ENCODE data around the gene FABP7. TPM values are rescaled to one million over a fixed set of nuclear protein-coding genes. Genes with fewer than 3 reads are reported as not detected.

Gene FABP7
- total RNA-seq, 2 donors from 2014 or later = not detected

DNA sequence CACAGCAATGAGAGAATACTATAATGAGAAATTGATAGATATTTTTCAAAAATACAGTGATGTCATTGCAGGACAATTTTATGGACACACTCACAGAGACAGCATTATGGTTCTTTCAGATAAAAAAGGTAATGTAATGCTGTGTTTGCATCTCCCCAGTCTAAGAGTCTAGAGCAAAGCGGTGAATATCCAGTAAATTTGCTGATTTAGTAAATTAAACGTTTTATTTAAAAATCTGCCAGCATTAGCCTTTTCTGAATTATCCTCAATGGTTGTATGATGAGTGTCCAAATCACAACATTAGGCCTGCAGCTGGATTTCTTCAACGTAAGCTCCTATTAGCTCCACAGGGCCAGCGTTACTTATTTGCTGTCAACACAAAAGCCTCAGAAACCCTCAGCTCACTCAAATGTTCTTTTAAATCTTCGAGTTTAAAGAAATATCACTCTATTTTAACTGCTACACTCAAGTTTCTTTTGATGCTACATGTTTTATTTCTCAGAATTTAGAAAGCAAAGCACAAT, 25.5 kb downstream of the FABP7 start:
- no peaks in the 10 kb centered on the region for H3K9me3 Mint-ChIP-seq
- no peak overlapping the region for H3K27ac Mint-ChIP-seq
- ATAC-seq = no peak
- no peaks in the 10 kb centered on the region for H3K36me3 Mint-ChIP-seq
- DNase-seq (ENCODE audit: low spot score in 2 of 2) = no peak

GRCh38 chr6:122806291-122806690, 26.8 kb downstream of the FABP7 start:
- no peaks in the 10 kb centered on the region for H3K36me3 Mint-ChIP-seq
- DNase-seq (ENCODE audit: low spot score in 2 of 2) = no peak
- no peak overlapping the region for H3K27ac Mint-ChIP-seq
- ATAC-seq = no peak
- no peaks in the 10 kb centered on the region for H3K9me3 Mint-ChIP-seq

DNA sequence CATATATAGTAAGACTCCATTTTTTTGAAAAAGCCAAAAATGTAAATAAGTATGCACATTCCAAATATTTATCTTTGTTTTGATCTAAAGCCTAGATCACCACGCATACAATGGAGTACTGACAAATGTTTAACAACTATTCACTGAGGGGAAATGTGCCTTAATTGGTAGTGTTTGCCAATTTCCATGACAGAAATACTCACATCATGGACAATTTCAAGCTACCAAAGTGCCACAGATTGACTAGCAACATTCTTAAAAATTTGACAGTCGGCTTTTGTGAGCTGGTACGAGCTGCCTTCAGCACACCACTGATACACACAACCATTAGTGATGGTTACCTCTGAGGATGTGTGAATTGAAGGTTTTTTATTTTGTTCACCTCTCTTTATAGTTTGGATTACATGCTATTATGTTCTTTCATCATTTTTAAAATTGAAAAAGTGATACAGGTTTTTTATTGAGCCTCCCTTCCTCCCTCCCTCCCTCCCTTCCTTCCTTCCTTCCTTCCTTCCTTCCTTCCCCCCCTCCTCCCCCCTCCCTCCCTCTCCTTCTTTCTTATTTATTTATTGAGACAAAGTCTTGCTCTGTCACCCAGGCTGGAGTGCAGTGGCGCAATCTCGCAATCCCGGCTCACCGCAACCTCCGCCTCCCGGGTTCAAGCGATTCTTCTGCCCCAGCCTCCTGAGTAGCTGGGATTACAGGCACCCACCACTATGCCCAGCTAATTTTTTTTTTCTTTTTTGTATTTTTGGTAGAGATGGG, 28.8 kb downstream of the FABP7 start:
- Mint-ChIP-seq H3K9me3 (no peaks in the 10 kb centered on the region), H3K36me3 (no peaks in the 10 kb centered on the region), H3K27ac (no peak overlapping the region)
- no peak for DNase-seq (ENCODE audit: low spot score in 2 of 2)
- no peak for ATAC-seq

- no peak overlapping the region for H3K27ac Mint-ChIP-seq
Observed at GRCh38 chr6:122809001-122809400, 29.5 kb downstream of the FABP7 start.

GRCh38 chr6:122809691-122810090, 30.2 kb downstream of the FABP7 start:
- ATAC-seq (no peak), DNase-seq (ENCODE audit: low spot score in 2 of 2) (no peak)
- no peaks in the 10 kb centered on the region for H3K9me3 Mint-ChIP-seq
- H3K27ac Mint-ChIP-seq = no peak overlapping the region
- H3K36me3 Mint-ChIP-seq = no peaks in the 10 kb centered on the region

More at GRCh38 chr6:122809001-122809400, 29.5 kb downstream of the FABP7 start:
- ATAC-seq (no peak), DNase-seq (ENCODE audit: low spot score in 2 of 2) (no peak)
- Mint-ChIP-seq H3K9me3 (no peaks in the 10 kb centered on the region), H3K36me3 (no peaks in the 10 kb centered on the region)

DNA sequence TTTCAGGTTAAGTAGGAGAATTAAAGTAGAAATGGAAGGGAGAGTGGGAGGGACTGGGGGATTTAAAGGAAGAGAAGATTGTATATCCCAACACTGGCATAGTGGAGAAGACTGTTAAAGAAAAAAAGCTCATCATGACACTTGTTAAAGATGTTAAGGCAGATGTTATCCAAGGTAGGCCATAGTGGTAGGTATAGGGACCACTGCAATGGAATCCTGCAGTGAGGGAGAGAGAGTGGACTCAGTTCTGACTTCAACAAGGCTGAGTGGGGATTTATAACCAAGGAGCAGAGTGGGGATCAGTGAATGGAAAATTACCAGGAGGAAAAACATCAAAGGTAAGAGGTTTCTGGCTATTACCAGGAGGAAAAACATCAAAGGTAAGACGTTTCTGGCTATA, 30.7 kb downstream of the FABP7 start:
- H3K27ac Mint-ChIP-seq = no peak overlapping the region
- ATAC-seq = no peak
- H3K9me3 Mint-ChIP-seq = no peaks in the 10 kb centered on the region
- no peak for DNase-seq (ENCODE audit: low spot score in 2 of 2)
- no peaks in the 10 kb centered on the region for H3K36me3 Mint-ChIP-seq

DNA sequence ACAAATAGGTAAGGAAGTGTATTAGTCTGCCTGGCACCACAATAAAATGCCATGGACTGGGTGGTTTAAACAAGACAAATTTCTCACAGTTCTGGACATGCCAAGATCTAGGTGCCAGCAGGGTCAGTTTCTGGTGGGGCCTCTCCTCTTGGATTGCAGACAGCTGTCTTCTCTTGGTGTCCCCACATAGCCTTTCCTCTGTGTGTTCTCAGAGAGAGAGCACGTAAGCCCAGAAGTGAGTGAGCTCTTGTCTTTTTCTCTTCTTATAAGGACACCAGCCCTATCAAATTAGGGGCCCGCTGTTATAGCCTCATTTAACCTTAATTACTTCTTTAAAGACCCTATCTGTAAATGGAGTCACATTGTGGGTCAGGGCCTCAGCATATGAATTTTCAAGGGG, 37.8 kb downstream of the FABP7 start:
- no peaks in the 10 kb centered on the region for H3K9me3 Mint-ChIP-seq
- H3K36me3 Mint-ChIP-seq = no peaks in the 10 kb centered on the region
- ATAC-seq (no peak), DNase-seq (ENCODE audit: low spot score in 2 of 2) (no peak)
- H3K27ac Mint-ChIP-seq = no peak overlapping the region

DNA sequence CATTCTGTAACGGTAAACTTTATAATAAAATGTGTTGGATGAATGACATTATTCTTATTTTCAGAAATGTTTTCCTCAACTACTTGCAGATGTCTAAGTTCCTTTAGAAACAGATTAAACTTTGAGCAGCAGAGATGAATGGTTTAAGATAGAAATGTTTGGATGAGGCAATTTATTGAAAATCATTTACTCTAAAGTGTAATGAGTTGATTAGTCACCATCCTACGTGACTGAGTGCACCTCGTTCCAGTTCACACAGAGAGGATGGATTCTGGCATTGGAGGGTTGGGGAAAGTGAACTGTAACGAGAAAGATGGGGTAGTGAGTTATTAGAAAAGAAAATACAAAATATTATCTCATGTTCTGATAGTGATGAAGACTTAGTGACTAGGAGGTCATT, 38.2 kb downstream of the FABP7 start:
- H3K27ac Mint-ChIP-seq = no peak overlapping the region
- H3K36me3 Mint-ChIP-seq = no peaks in the 10 kb centered on the region
- DNase-seq (ENCODE audit: low spot score in 2 of 2) (no peak), ATAC-seq (no peak)
- no peaks in the 10 kb centered on the region for H3K9me3 Mint-ChIP-seq

- ATAC-seq (no peak), DNase-seq (ENCODE audit: low spot score in 2 of 2) (no peak)
- Mint-ChIP-seq H3K36me3 (no peaks in the 10 kb centered on the region), H3K9me3 (no peaks in the 10 kb centered on the region), H3K27ac (no peak overlapping the region)
Observed at GRCh38 chr6:122818866-122819265, 39.4 kb downstream of the FABP7 start.

DNA sequence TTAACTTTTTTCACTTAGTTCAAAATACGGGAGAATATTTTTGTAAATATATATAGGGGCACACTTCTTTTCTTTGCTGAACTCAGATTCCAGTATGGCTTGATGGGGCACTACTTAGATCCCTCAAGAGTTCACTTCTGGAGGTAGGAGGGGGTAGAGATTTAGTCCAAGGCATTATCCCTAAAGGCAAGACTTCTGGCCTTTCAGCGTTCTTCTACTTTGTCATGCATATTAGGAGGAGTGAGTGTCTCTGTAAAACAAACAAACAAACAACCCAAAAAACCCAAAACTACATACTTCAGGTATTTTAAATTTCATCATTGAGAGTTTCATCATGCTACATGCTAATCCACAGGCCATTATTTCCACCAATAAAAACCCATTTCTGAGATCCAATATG, 41.6 kb downstream of the FABP7 start:
- ATAC-seq = no peak
- Mint-ChIP-seq H3K36me3 (no peaks in the 10 kb centered on the region), H3K27ac (no peak overlapping the region), H3K9me3 (no peaks in the 10 kb centered on the region)
- no peak for DNase-seq (ENCODE audit: low spot score in 2 of 2)

GRCh38 chr6:122825163-122825562, 45.6 kb downstream of the FABP7 start:
- Mint-ChIP-seq H3K36me3 (no peaks in the 10 kb centered on the region), H3K27ac (no peak overlapping the region), H3K9me3 (no peaks in the 10 kb centered on the region)
- no peak for ATAC-seq
- DNase-seq (ENCODE audit: low spot score in 2 of 2) = no peak

DNA sequence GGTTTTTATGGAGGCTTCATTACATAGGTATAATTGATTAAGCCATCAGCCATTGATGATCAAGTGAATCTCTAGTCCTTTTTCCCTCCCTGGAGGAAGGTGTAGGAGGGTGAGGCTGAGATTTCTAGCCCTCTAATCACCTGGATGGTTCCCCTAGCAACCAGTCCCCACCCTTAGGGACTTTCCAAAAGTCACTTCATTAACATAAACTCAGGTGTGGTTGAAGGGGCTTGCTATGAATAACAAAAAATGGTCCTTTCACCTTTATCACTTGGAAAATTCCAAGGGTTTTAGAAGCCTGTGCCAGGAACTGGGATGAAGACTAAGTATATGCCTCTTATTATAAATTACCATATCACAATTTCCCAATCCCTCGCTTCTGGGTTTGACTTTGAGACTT, 49.9 kb downstream of the FABP7 start:
- DNase-seq (ENCODE audit: low spot score in 2 of 2) (no peak), ATAC-seq (no peak)
- H3K9me3 Mint-ChIP-seq = no peaks in the 10 kb centered on the region
- no peak overlapping the region for H3K27ac Mint-ChIP-seq
- H3K36me3 Mint-ChIP-seq = no peaks in the 10 kb centered on the region

GRCh38 chr6:122831511-122831910, 52.0 kb downstream of the FABP7 start:
- no peaks in the 10 kb centered on the region for H3K9me3 Mint-ChIP-seq
- DNase-seq (ENCODE audit: low spot score in 2 of 2) (no peak), ATAC-seq (no peak)
- H3K36me3 Mint-ChIP-seq = no peaks in the 10 kb centered on the region
- H3K27ac Mint-ChIP-seq = no peak overlapping the region

- H3K36me3 Mint-ChIP-seq = no peaks in the 10 kb centered on the region
Observed at GRCh38 chr6:122832459-122832858, 52.9 kb downstream of the FABP7 start.

GRCh38 chr6:122833021-122833491, 53.5 kb downstream of the FABP7 start:
- H3K9me3 Mint-ChIP-seq = no peaks in the 10 kb centered on the region
- H3K27ac Mint-ChIP-seq = no peak overlapping the region
- ATAC-seq (no peak), DNase-seq (ENCODE audit: low spot score in 2 of 2) (no peak)
- H3K36me3 Mint-ChIP-seq = no peaks in the 10 kb centered on the region

More at GRCh38 chr6:122832459-122832858, 52.9 kb downstream of the FABP7 start:
- ATAC-seq = no peak
- Mint-ChIP-seq H3K27ac (no peak overlapping the region), H3K9me3 (no peaks in the 10 kb centered on the region)
- DNase-seq (ENCODE audit: low spot score in 2 of 2) = no peak
